ENCODE measurements around the gene PPP2R2D.

DNA sequence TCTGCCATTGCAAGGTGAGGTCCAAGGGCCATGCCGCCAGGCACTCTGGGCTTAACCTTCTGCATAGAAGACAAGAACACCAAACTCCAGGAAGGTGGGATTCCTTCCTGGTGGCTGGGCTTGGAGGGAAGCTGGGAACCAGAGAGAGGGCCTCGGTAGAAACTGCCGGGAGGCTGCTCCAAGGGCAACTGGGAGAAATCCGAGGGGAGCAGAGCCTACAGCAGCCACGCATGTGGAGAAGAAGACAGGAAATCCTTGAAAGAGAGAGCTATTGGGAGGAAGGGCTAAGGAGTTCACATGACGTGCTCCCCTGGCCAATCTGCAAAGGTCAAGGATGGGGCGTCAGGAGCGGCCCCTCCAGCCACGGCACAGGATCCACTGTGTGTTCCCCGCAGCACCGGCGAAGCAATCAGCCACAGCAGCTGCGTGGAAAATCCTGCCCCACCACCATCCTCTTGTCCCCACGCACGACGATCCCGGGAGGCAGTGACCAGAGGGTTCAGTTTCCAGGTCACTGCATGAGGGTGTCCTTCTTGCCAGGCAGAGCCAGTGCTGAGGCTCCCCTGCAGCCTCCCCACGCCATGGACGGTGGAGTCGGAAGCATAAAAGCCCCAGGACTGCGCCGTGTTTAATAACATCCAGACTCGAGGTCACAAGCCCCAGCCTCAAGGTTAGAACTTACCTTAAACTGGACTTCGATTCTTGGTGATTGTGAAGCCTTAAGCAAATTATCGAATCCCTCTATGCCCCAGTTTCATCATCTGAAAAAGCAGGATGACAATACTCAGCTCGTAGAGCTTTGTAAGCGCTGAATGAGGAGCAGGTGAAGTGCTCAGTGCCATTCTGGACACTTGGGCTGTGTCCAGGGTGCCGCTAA lies 8.6 kb upstream of the PPP2R2D start:
- TF ChIP-seq CTCF (conservative IDR thresholded peaks at IDR 0.05; ENCODE audit: low read depth, low read length) = no peak
- no peak for TF ChIP-seq EZH2 (IDR thresholded peaks at IDR 0.05; ENCODE audit: low read length, unreplicated experiment)
- TF ChIP-seq EZH2phosphoT487 (IDR thresholded peaks at IDR 0.05; ENCODE audit: borderline replicate concordance, low read length) = no peak

Measured in PC-3 (cell line).